Breast epithelium (tissue), 4 donors: ENCODE data around the gene ARAF. TPM values are rescaled to one million over a fixed set of nuclear protein-coding genes. Genes with fewer than 3 reads are reported as not detected.

Source experiments
- DNase-seq, 2 donors: peaks; one replicate each; pipeline ENCODE4 v3.0.0-alpha.2; 2019; ENCODE audit warnings: low spot score in 2 of 2
- H3K27ac ChIP-seq, 2 donors: fragments of 200-600 bp; sonication (generic) in 1 of 2; one replicate each; pipeline ENCODE4 v1.5.1; 2016 to 2019; ENCODE audit warnings: mild to moderate bottlenecking in 1 of 2
- H3K27me3 ChIP-seq, 2 donors: fragments of 200-600 bp; sonication (generic) in 1 of 2; one replicate each; pipeline versions ENCODE4 v1.5.1 to v1.6.0; 2017 to 2019; ENCODE audit warnings: control low read depth in 1 of 2, mild to moderate bottlenecking in 1 of 2
- H3K36me3 ChIP-seq: fragments of 200-600 bp; one replicate; pipeline ENCODE4 v1.5.1; 2019
- H3K4me1 ChIP-seq, 2 donors: fragments of 200-600 bp; sonication (generic); one replicate each; pipeline ENCODE4 v1.5.1; 2016 to 2019; ENCODE audit warnings: control low read depth in 1 of 2
- H3K4me3 ChIP-seq, 3 donors: fragments of 200-600 bp; sonication (generic); 1 replicate in 2 of 3; 2 replicates in 1 of 3; pipeline ENCODE4 v1.5.1; 2016 to 2019; ENCODE audit warnings: mild to moderate bottlenecking in 3 of 3, moderate library complexity in 2 of 3
- H3K9me3 ChIP-seq, 2 donors: fragments of 200-600 bp; sonication (generic) in 1 of 2; one replicate each; pipeline ENCODE4 v1.5.1; 2016 to 2019; ENCODE audit warnings: control low read depth in 1 of 2
- CTCF ChIP-seq, 3 donors: fragments of 450-650 bp; IDR thresholded peaks; one replicate each; pipeline ENCODE4 v1.5.1; 2016 to 2017; ENCODE audit warnings: antibody characterized with exemption in 3 of 3, mild to moderate bottlenecking in 3 of 3, moderate library complexity in 3 of 3
- POLR2A ChIP-seq: fragments of 450-650 bp; IDR thresholded peaks from one replicate; pipeline ENCODE4 v1.6.1; 2016; ENCODE audit warnings: antibody characterized with exemption, mild to moderate bottlenecking, moderate library complexity
- POLR2AphosphoS5 ChIP-seq, 3 donors: sonication (generic); formaldehyde crosslinking; IDR thresholded peaks; one replicate each; pipeline ENCODE4 v1.6.1; 2017; ENCODE audit warnings: antibody characterized with exemption in 3 of 3
- intact Hi-C: fragments of 100-400 bp; cut with DNase I; formaldehyde crosslinking; loops from one replicate; pipeline ENCODE4 v1.15.1; 2023; ENCODE audit warnings: low total_unique reads
- total RNA-seq, 3 donors: library from RNA; depleted of rRNA; stranded (reverse); fragments of >200 nt; gene quantifications; one replicate each; pipeline ENCODE4 v1.1.0, GENCODE V29; 2016

Gene ARAF
- total RNA-seq, 3 donors from 2014 or later = 27.9 to 37.6 (median 30.6) TPM

- H3K36me3 ChIP-seq = no peaks in the 10 kb centered on the region
- H3K27me3 ChIP-seq = peaks cover 0 to 21% of the 10 kb centered on the region in 2 donors
- intact Hi-C loops = loop anchor here (5.0 kb wide), 1 partner anchor 57 kb away; no protein-coding TSS in a partner anchor
- no peak for DNase-seq
- no peaks in the 10 kb centered on the region for H3K4me1 ChIP-seq
- TF ChIP-seq POLR2A (no peak), CTCF (IDR thresholded peaks at IDR 0.05) (no peak), POLR2AphosphoS5 (IDR thresholded peaks at IDR 0.05) (no peak)
- peak overlapping the region in 1 of 3 donors; percentile 25 for H3K4me3 ChIP-seq
- H3K9me3 ChIP-seq = no peaks in the 10 kb centered on the region
- H3K27ac ChIP-seq = peak overlapping the region; percentile 6 to 97
Measured at GRCh38 chrX:47584714-47585113, 23.7 kb downstream of the ARAF start.

DNA sequence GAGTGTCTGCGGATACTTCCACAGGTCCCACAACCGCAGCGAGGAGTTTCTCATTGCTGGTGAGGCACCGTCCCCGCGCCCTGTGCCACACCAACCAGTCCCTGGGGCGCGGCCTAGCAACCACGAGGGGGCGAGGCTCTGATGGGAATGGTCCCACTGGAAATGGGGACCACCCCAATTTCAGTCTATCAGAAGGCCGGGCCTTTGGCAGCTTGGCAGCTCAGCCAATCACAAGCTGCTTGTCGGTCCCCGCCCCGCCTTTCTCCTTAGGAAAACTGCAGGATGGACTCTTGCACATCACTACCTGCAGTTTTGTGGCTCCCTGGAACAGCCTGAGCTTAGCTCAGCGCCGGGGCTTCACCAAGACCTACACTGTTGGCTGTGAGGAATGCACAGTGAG, 24.3 kb downstream of the ARAF start:
- intact Hi-C loops = loop anchor here (5.0 kb wide), 1 partner anchor 58 kb away; no protein-coding TSS in a partner anchor
- peaks cover 0 to 25% of the 10 kb centered on the region in 2 donors for H3K27me3 ChIP-seq
- no peak for DNase-seq
- no peaks in the 10 kb centered on the region for H3K9me3 ChIP-seq
- peak overlapping the region in 1 of 2 donors; percentile 97 for H3K27ac ChIP-seq
- no peaks in the 10 kb centered on the region for H3K36me3 ChIP-seq
- no peak for TF ChIP-seq CTCF (IDR thresholded peaks at IDR 0.05)
- no peak for TF ChIP-seq POLR2A
- no peak for TF ChIP-seq POLR2AphosphoS5 (IDR thresholded peaks at IDR 0.05)
- peak overlapping the region in 1 of 3 donors; percentile 25 for H3K4me3 ChIP-seq
- H3K4me1 ChIP-seq = no peaks in the 10 kb centered on the region

GRCh38 chrX:47586043-47586787, 25.2 kb downstream of the ARAF start:
- intact Hi-C loops = loop anchor here (5.0 kb wide), 1 partner anchor 59 kb away; no protein-coding TSS in a partner anchor
- TF ChIP-seq CTCF (IDR thresholded peaks at IDR 0.05) = no peak
- TF ChIP-seq POLR2A = no peak
- TF ChIP-seq POLR2AphosphoS5 (IDR thresholded peaks at IDR 0.05) = no peak
- Histone ChIP-seq H3K36me3 (no peaks in the 10 kb centered on the region), H3K9me3 (no peaks in the 10 kb centered on the region), H3K4me3 (no peak overlapping the region), H3K4me1 (no peaks in the 10 kb centered on the region), H3K27me3 (peaks cover 0 to 27% of the 10 kb centered on the region in 2 donors), H3K27ac (peak overlapping the region in 1 of 2 donors; percentile 14)
- no peak for DNase-seq

DNA sequence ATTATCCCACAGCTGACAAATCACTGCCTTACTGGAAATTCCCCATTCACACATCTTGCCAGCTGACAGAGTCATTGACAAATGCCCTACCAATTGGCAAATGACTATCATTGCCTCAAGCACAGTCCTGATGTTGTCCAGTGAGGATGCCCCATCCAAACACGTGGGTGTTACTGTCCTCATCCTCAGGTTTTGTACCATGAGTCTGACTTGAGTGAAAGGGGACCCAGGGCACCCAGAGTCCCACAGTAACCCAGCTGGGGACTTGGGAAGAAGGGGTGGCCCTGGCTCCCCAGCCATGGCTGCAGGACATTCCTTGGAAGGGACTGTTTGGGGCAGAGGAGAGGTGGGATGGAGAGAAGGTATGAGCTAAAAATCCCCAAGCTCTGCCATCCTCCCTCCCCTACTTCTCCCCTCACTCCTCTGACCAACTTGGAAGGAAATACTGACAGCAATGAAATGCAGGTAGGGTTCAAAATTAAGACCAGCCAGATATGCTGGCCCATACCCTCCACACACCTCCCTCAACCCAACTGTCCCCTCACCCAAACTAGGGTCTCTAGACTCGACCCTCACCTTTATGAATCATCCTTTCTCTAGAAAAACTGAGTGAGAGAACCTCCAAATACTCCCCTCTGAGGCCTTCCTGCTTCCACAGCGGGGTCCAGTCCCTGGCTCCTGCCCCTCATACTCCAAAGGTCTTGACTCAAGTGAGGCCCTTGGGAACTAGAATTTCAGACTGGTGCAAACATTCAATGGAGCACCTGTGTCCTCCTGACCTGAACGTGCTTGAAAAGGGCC, 26.3 kb downstream of the ARAF start:
- peaks cover 0 to 27% of the 10 kb centered on the region in 2 donors for H3K27me3 ChIP-seq
- H3K27ac ChIP-seq = no peak overlapping the region
- no peak overlapping the region for H3K4me3 ChIP-seq
- intact Hi-C loops = loop anchor here (5.0 kb wide), 1 partner anchor 60 kb away; no protein-coding TSS in a partner anchor
- H3K9me3 ChIP-seq = no peaks in the 10 kb centered on the region
- no peak for TF ChIP-seq CTCF (IDR thresholded peaks at IDR 0.05)
- TF ChIP-seq POLR2A = no peak
- TF ChIP-seq POLR2AphosphoS5 (IDR thresholded peaks at IDR 0.05) = no peak
- no peak for DNase-seq
- no peaks in the 10 kb centered on the region for H3K36me3 ChIP-seq
- no peaks in the 10 kb centered on the region for H3K4me1 ChIP-seq
